HG02642 (cell line): ENCODE measurements around the gene STARD5.

ENCODE experiments used
- ATAC-seq: cut with Tn5 transposase; IDR thresholded peaks from one replicate; pipeline ENCODE4 v1.9.1; 2021; ENCODE audit warnings: mild to moderate bottlenecking; ENCODE audit not compliant: unreplicated experiment, poor library complexity

STARD5 gene

GRCh38 chr15:81264072-81264857, 59.7 kb downstream of the STARD5 start:
- ATAC-seq, result no peak

GRCh38 chr15:81263477-81263876, 60.5 kb downstream of the STARD5 start:
- ATAC-seq, result no peak

DNA sequence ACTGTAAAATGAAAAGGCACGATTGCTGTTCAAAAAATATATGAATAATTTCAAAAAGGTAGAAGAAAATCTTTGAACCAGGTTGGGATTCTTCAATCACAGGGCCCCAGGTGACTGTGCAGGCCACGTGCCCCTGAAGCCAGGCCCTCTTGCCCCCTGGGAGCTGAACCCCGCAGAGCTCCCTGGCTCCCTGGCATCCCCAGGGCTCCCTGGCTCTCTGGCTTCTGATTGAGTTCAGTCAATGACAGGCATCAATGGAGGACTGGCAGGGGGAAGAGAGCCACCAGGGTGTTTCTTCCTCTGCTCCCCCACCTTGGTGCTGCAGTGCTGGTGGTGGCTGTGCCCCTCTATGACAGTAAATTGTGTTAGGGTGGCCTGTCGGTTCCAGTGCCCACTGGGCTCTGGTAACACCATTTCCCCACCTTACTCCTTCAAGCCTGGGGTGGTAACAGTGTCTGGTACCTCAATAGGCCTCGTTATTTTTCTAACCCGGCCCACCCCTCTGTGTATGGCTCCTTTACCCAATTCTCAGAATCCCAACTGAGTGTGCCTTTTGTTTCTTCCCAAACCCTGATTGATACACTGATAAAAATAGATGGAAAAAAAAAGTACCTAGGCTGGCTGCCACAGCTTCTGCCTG, 62.6 kb downstream of the STARD5 start:
- no peak for ATAC-seq

GRCh38 chr15:81259760-81260298, 64.1 kb downstream of the STARD5 start:
- ATAC-seq, result no peak
